Fibroblast of peridontal ligament (primary cell): ENCODE results near the gene MAST3.
"Not testable (repeated sequence)": the region's sequence is repeated elsewhere in the genome, so short reads cannot be mapped to it uniquely, and the experiment has no call there.

Source experiments
- DNase-seq: peaks from one replicate; pipeline ENCODE4 v3.0.0-alpha.2; 2010; ENCODE audit errors: extremely low read depth

Gene MAST3

GRCh38 chr19:18137657-18138339, 40.2 kb downstream of the MAST3 start:
- no peak for DNase-seq

GRCh38 chr19:18140473-18140872, 42.9 kb downstream of the MAST3 start:
- DNase-seq: no peak

GRCh38 chr19:18141031-18141430, 43.5 kb downstream of the MAST3 start:
- no peak for DNase-seq

- DNase-seq: no peak
Observed at GRCh38 chr19:18143902-18144301, 46.3 kb downstream of the MAST3 start.

GRCh38 chr19:18144361-18144760, 46.8 kb downstream of the MAST3 start:
- no peak for DNase-seq

- no peak for DNase-seq
Observed at GRCh38 chr19:18144906-18145305, 47.3 kb downstream of the MAST3 start.

- DNase-seq: no peak
Observed at GRCh38 chr19:18145391-18145999, 47.9 kb downstream of the MAST3 start.

GRCh38 chr19:18147396-18147795, 49.8 kb downstream of the MAST3 start:
- DNase-seq: no peak

GRCh38 chr19:18149596-18149975, 52.0 kb downstream of the MAST3 start:
- DNase-seq: no peak

- DNase-seq: no peak
Observed at GRCh38 chr19:18150776-18151624, 53.4 kb downstream of the MAST3 start.

GRCh38 chr19:18152442-18152816, 54.9 kb downstream of the MAST3 start:
- DNase-seq: peak; percentile 97

- DNase-seq: peak; percentile 98
Observed at GRCh38 chr19:18152817-18153555, 55.4 kb downstream of the MAST3 start, which contains the start of gene PIK3R2. PIK3R2 (plus strand) TSS chr19:18153163; CDS start chr19:18155880, 2,717 bp downstream.

GRCh38 chr19:18153556-18154134, 56.1 kb downstream of the MAST3 start:
- no peak for DNase-seq

- DNase-seq: no peak
Observed at GRCh38 chr19:18155095-18156087, 57.8 kb downstream of the MAST3 start.

GRCh38 chr19:18156268-18156667, 58.7 kb downstream of the MAST3 start:
- no peak for DNase-seq

GRCh38 chr19:18156841-18157464, 59.4 kb downstream of the MAST3 start:
- DNase-seq: peak; percentile 69

- no peak for DNase-seq
Observed at GRCh38 chr19:18157465-18158063, 60.0 kb downstream of the MAST3 start.

GRCh38 chr19:18158467-18158866, 60.9 kb downstream of the MAST3 start:
- no peak for DNase-seq

GRCh38 chr19:18159059-18159616, 61.6 kb downstream of the MAST3 start:
- not testable (repeated sequence) for DNase-seq
